Stimulated activated CD8-positive, alpha-beta memory T cell treated with anti-CD3 and anti-CD28 coated beads, Interleukin-4, amount 100 ng/mL, for 24 hours (primary cell): ENCODE results near the gene NUDT6.
"Not testable (repeated sequence)": the region's sequence is repeated elsewhere in the genome, so short reads cannot be mapped to it uniquely, and the experiment has no call there.

ENCODE experiments used
- DNase-seq: peaks from one replicate; pipeline ENCODE4 v3.0.0-alpha.2; 2020; ENCODE audit warnings: low read depth

The NUDT6 gene

GRCh38 chr4:122921971-122922876, at the start of gene NUDT6:
NUDT6 (minus strand) TSS chr4:122922597; CDS start chr4:122922572, 25 bp downstream.
- DNase-seq = peak; percentile 18

- no peak for DNase-seq
Observed at GRCh38 chr4:122968227-122968812, 45.9 kb upstream of the NUDT6 start.

GRCh38 chr4:122967231-122967630, 44.8 kb upstream of the NUDT6 start:
- DNase-seq = no peak

- no peak for DNase-seq
Observed at GRCh38 chr4:122966201-122966600, 43.8 kb upstream of the NUDT6 start.

- DNase-seq = no peak
Observed at GRCh38 chr4:122963216-122963615, 40.8 kb upstream of the NUDT6 start.

- no peak for DNase-seq
Observed at GRCh38 chr4:122960611-122961000, 38.2 kb upstream of the NUDT6 start.

- no peak for DNase-seq
Observed at GRCh38 chr4:122959981-122960610, 37.7 kb upstream of the NUDT6 start.

GRCh38 chr4:122959441-122959840, 37.0 kb upstream of the NUDT6 start:
- no peak for DNase-seq

GRCh38 chr4:122958505-122958904, 36.1 kb upstream of the NUDT6 start:
- DNase-seq = no peak

GRCh38 chr4:122953924-122954323, 31.5 kb upstream of the NUDT6 start:
- no peak for DNase-seq

- no peak for DNase-seq
Observed at GRCh38 chr4:122952028-122952427, 29.6 kb upstream of the NUDT6 start.

- DNase-seq = no peak
Observed at GRCh38 chr4:122948671-122949070, 26.3 kb upstream of the NUDT6 start.

- DNase-seq = no peak
Observed at GRCh38 chr4:122946142-122946541, 23.7 kb upstream of the NUDT6 start.

GRCh38 chr4:122945136-122945535, 22.7 kb upstream of the NUDT6 start:
- not testable (repeated sequence) for DNase-seq

GRCh38 chr4:122932763-122933162, 10.4 kb upstream of the NUDT6 start:
- no peak for DNase-seq

GRCh38 chr4:122930862-122931261, 8.5 kb upstream of the NUDT6 start:
- DNase-seq = no peak

GRCh38 chr4:122928930-122929329, 6.5 kb upstream of the NUDT6 start:
- DNase-seq = no peak

GRCh38 chr4:122922877-122923511, 597 bp upstream of the NUDT6 start:
- DNase-seq = peak; percentile 75

- DNase-seq = no peak
Observed at GRCh38 chr4:122921300-122921699, 1.1 kb downstream of the NUDT6 start.

- DNase-seq = no peak
Observed at GRCh38 chr4:122920473-122920872, 1.9 kb downstream of the NUDT6 start.

- DNase-seq = no peak
Observed at GRCh38 chr4:122917731-122918130, 4.7 kb downstream of the NUDT6 start.

GRCh38 chr4:122914938-122915337, 7.5 kb downstream of the NUDT6 start:
- no peak for DNase-seq
